Measurements from ENCODE around the gene IL12RB1. TPM values are rescaled to one million over a fixed set of nuclear protein-coding genes. Genes with fewer than 3 reads are reported as not detected.

IL12RB1 gene
- total and polyA plus RNA-seq, 2 of the 13 experiments (the other 11 are each of a cell fraction or from before 2014, with no cell fraction given), result 0.03 to 0.04 TPM

- TF ChIP-seq ZNF841 (CRISPR knock-in tag; IDR thresholded peaks at IDR 0.05; ENCODE audit: borderline replicate concordance) (no peak), ZNF567 (CRISPR knock-in tag; IDR thresholded peaks at IDR 0.05; ENCODE audit: borderline replicate concordance) (no peak), SP1 (IDR thresholded peaks at IDR 0.05) (no peak), SP1 (CRISPR knock-in tag; IDR thresholded peaks at IDR 0.05) (no peak), MIER3 (CRISPR knock-in tag; IDR thresholded peaks at IDR 0.05; ENCODE audit: borderline replicate concordance) (0 out of 2 replicates have a peak, but pooled peaks have one; percentile 67), ZNF615 (CRISPR knock-in tag; IDR thresholded peaks at IDR 0.05; ENCODE audit: borderline replicate concordance) (no peak), CEBPB (IDR thresholded peaks at IDR 0.05; ENCODE audit: borderline replicate concordance, low read depth, low read length) (peak; percentile 91), PCBP1 (IDR thresholded peaks at IDR 0.05; ENCODE audit: borderline replicate concordance, low read depth, low read length) (no peak), E2F5 (CRISPR knock-in tag; conservative IDR thresholded peaks at IDR 0.05) (no peak), RXRA (CRISPR knock-in tag; IDR thresholded peaks at IDR 0.05) (no peak; the same call in 1 of the 2 replicates), ZBTB37 (CRISPR knock-in tag; IDR thresholded peaks at IDR 0.05) (no peak), ZNF501 (CRISPR knock-in tag; IDR thresholded peaks at IDR 0.05) (peak; percentile 79), SP4 (CRISPR knock-in tag; IDR thresholded peaks at IDR 0.05) (no peak; the same call in 1 of the 2 replicates), FOXK2 (IDR thresholded peaks at IDR 0.05) (no peak), SPEN (CRISPR knock-in tag; IDR thresholded peaks at IDR 0.05; ENCODE audit: low read depth) (peak; percentile 83; the same call in 1 of the 2 replicates), STAT5B (CRISPR knock-in tag; IDR thresholded peaks at IDR 0.05) (no peak), SMAD9 (CRISPR knock-in tag; IDR thresholded peaks at IDR 0.05) (no peak), CHD4 (IDR thresholded peaks at IDR 0.05; ENCODE audit: borderline replicate concordance, low read length) (no peak), BCL6 (CRISPR knock-in tag; IDR thresholded peaks at IDR 0.05) (peak; percentile 24; the same call in 1 of the 2 replicates), ZNF83 (CRISPR knock-in tag; IDR thresholded peaks at IDR 0.05; ENCODE audit: borderline replicate concordance) (no peak), ZSCAN12 (CRISPR knock-in tag; IDR thresholded peaks at IDR 0.05) (no peak; the same call in 1 of the 2 replicates), KLF15 (CRISPR knock-in tag; IDR thresholded peaks at IDR 0.05; ENCODE audit: borderline replicate concordance) (no peak), BRCA1 (CRISPR knock-in tag; IDR thresholded peaks at IDR 0.05) (peak; percentile 53; the same call in 1 of the 2 replicates), SAFB2 (CRISPR knock-in tag; IDR thresholded peaks at IDR 0.05; ENCODE audit: borderline replicate concordance, low read depth) (no peak), AHR (CRISPR knock-in tag; IDR thresholded peaks at IDR 0.05) (no peak), RFX3 (CRISPR knock-in tag; IDR thresholded peaks at IDR 0.05) (no peak; the same call in 1 of the 2 replicates), HOXA9 (CRISPR knock-in tag; IDR thresholded peaks at IDR 0.05; ENCODE audit: borderline replicate concordance) (no peak), HNRNPL (IDR thresholded peaks at IDR 0.05; ENCODE audit: low read depth, low read length) (no peak), ATRX (CRISPR knock-in tag; IDR thresholded peaks at IDR 0.05; ENCODE audit: borderline replicate concordance) (no peak)
These were observed 49.2 kb upstream of the IL12RB1 start (continued) for GRCh38 chr19:18135712-18136584.
